Coronary artery (tissue), 2 donors: Measurements from ENCODE around the gene ACAD10.
"Not testable (repeated sequence)": the region's sequence is repeated elsewhere in the genome, so short reads cannot be mapped to it uniquely, and the experiment has no call there.

Experiments
- DNase-seq: peaks from one replicate; pipeline ENCODE4 v3.0.0-alpha.2; 2017; ENCODE audit warnings: low spot score
- H3K27ac ChIP-seq, 2 donors: fragments of 200-600 bp; sonication (generic); one replicate each; pipeline ENCODE4 v1.5.1; 2016 to 2019
- H3K4me3 ChIP-seq: fragments of 200-600 bp; sonication (generic); 2 replicates; pipeline ENCODE4 v1.5.1; 2016; ENCODE audit warnings: mild to moderate bottlenecking, moderate library complexity
- CTCF ChIP-seq: fragments of 200-600 bp; sonication (generic); IDR thresholded peaks from one replicate; pipeline ENCODE4 v1.5.1; 2019; ENCODE audit warnings: antibody characterized with exemption

The ACAD10 gene

GRCh38 chr12:111706145-111706544, 20.3 kb downstream of the ACAD10 start:
- no peak overlapping the region for H3K4me3 ChIP-seq
- no peak for DNase-seq
- no peak for TF ChIP-seq CTCF
- no peak overlapping the region for H3K27ac ChIP-seq

DNA sequence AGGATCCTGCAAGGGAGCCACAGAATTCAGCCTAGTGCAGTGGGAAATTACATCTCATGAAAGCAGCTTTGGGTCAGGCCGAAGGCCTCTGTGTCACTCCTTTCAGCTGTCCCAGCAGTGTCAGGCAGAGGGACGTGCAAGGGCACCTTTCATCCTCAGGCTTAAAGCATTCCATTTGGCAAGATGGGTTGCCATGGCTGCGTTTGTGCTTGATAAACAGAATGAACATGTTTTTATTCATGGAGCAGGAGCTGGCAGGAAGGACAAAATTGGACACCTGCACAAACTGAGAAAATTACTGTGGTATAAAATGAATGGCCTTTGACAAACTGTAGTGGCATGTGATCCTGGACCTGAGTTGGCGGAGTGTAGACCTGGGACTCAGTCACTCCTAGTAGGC, 29.4 kb downstream of the ACAD10 start:
- TF ChIP-seq CTCF = no peak
- H3K27ac ChIP-seq = no peak overlapping the region
- DNase-seq = no peak

GRCh38 chr12:111719316-111719715, 33.5 kb downstream of the ACAD10 start:
- not testable (repeated sequence) for DNase-seq, H3K4me3 ChIP-seq, H3K27ac ChIP-seq

More for the DNA sequence above, 29.4 kb downstream of the ACAD10 start:
- H3K4me3 ChIP-seq = no peak overlapping the region

GRCh38 chr12:111720457-111720856, 34.6 kb downstream of the ACAD10 start:
- DNase-seq = no peak
- no peak overlapping the region for H3K4me3 ChIP-seq
- no peak for TF ChIP-seq CTCF
- H3K27ac ChIP-seq = no peak overlapping the region

GRCh38 chr12:111723646-111724360, 38.0 kb downstream of the ACAD10 start:
- not testable (repeated sequence) for H3K4me3 ChIP-seq, DNase-seq, H3K27ac ChIP-seq

- Histone ChIP-seq H3K27ac (no peak overlapping the region), H3K4me3 (no peak overlapping the region)
- no peak for DNase-seq
- no peak for TF ChIP-seq CTCF
Observed at GRCh38 chr12:111728795-111729194, 42.9 kb downstream of the ACAD10 start.

GRCh38 chr12:111730420-111730819, 44.6 kb downstream of the ACAD10 start:
- no peak overlapping the region for H3K27ac ChIP-seq
- no peak overlapping the region for H3K4me3 ChIP-seq
- TF ChIP-seq CTCF = no peak
- DNase-seq = no peak

- H3K27ac ChIP-seq = no peak overlapping the region
- no peak for DNase-seq
- TF ChIP-seq CTCF = no peak
- H3K4me3 ChIP-seq = no peak overlapping the region
Observed at GRCh38 chr12:111732786-111733185, 46.9 kb downstream of the ACAD10 start.
